Superior temporal gyrus (tissue), 1 donor: ENCODE measurements around the gene CHRND.

Experiments
- DNase-seq: peaks from one replicate; pipeline ENCODE4 v3.0.0-alpha.2; 2016; ENCODE audit errors: extremely low spot score

CHRND gene

DNA sequence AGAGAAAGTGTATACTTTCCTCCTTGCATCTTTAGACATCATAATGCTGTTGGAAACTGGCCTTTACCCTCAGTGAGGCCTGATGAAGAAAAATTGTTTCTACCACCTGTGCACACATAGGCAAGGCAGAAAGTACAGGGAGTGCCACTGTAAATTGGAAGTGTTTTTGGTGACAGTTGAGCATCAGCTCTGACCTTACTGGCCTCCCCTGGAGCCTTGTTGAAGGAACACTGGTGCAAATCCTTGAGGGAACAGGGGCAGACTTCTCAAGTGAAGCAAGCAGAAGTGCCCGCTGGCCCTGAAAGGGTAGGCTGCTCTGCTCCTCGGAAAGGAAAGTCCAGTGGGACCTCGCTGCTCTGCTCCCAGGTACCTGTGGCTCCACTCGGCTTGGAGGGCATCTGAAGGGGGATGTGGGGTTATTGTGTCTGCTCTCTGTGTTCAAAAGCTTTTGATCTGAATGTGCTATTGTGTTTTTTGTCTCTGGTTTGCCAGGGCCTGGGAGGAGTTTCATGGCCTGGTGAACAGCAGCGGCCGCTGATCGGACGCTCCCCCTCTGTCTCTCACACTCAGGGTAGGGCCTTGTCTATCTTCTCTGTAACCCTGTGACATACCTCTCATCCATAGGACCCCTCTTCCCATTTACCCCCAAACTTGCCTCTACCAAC lies 47.9 kb downstream of the CHRND start:
- peak; percentile 44 for DNase-seq

DNA sequence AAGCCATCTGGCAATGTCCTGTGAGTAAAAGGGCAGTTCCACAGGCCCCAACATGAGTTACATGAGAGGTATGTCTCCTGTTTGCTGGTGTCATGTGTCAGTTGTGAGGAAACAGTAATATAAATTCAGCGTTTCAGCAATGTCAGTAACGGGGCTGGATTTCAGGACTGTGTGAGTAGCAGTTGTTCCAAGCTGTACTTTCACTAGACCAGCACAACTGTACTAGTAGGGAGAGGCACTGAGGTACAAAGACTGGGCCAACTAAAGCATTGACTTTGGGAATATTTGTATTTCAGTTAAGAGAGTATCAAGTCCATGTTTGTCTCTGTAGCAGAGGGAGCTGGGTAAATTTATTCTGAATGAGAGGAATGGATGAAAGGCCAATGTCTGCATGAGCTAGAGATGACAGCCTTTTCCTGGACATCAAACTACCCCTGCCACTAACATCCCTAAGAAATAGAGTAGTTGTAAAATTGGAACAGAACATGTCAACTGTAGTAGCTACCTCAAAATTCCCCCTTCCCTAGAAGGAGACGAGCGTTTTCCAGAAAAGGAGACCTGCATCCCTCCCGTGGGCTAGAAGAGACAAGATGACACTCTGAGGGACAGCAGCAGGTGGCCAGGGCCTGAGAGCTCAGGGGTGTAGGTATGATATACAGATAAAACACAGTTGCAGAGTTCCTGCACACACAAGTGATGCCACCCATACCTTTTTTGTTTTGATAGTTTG lies 48.9 kb downstream of the CHRND start:
- no peak for DNase-seq

DNA sequence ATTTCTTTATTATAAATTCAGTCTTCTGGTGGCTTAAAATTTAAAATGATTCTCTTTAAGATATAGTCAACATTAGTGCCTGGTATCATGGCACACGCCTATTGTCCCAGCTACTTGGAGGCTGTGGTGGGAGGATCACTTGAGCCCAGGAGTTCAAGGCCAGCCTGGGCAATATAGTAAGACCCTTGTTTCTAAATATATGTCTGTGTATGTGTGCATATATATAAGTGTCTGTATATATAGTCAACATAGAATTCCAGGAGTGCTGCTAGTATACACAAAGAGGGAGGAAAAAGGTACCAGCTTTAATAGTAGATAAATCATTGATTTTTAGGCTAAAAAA lies 49.4 kb downstream of the CHRND start:
- DNase-seq, result no peak

DNA sequence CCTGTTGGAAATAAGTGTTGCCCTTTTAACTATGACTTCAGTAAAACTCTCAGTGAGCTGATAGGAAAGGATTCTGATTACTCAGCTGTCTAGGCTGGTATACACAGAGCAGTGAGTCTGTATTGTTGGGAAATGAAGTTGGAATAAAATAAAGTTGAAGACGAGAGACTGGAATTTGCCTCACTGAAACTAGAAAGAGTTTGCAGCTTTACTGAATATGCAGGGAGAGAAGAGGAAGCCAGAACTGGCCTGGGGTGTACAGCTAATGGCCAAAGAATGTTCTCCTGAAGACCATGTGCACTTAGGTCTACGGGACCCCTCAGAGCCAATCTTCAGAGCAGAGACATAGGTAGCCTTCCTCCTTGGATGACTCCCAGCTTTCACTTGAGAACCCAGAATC lies 51.0 kb downstream of the CHRND start:
- no peak for DNase-seq

DNA sequence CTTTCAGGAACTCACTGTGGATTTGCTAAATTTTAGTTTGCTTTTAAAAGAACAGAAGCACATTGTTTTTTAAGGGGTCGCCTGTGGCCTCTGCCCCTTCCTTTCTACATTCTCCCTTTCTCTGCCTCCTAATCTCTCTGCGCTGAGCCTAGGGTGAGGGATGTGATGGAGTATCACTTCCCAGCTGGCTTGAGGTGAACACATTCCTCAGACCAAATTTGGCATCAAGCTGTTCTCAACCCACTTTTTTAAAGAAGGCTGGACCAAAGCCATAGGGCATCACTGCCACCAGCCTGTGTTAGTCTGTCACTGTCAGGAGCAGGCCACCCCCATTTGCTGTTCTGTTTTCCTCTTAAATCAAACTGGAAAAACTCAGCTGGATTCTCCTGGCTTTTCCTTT lies 51.9 kb downstream of the CHRND start:
- DNase-seq, result no peak

DNA sequence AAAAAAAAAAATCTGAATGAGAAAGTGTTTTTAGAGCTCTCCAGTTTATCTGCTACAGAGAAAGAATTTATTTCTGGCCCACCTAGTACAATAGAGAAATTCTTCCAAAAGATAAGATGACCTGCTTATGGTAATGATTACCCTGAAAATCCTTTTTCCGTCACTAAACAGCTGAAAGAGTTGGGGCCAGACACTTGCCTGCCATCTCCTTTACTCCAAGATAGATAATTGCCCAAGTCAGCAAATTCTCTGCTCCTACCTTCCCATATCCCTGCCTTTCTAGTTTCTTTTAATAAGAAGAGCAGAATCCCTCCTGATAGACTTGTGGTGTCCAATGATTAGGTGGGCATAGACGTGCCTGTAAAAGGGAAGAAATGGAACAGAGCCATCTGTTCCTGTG lies 52.7 kb downstream of the CHRND start:
- no peak for DNase-seq

DNA sequence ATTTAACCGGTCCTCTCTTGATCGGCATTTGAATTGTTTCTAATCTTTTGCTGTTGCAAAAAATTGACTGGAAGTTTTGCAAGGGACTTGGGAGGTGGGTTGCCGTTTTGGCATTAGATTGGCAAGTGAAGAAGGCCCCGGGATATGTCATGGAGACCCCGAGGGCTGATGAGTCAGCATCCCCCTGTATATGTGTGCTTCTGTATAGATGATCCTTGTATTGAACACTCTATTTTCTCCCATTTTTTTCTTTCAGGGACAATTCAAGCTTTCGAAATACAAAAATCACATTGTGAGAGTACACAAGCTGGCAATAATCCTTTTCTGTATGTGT lies 54.7 kb downstream of the CHRND start:
- no peak for DNase-seq

DNA sequence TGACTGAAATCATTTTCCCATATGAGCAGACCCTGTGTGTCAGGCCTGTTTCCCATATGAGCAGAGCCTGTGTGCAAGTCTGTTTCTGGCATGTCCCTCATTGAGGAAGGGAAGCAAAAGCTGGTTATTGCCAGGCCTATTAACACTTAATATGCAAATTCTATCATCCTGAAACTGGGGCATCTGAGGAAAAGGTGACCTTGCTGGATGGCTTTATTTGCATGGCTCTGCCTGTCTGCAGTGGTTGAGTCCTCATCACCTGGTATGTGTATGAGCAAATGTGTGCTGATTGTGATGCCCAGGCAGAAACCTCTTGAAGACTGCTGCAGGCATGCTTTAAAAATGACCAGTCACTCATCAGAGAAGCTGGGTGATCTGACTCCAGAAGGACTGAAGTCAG lies 55.8 kb downstream of the CHRND start:
- no peak for DNase-seq

DNA sequence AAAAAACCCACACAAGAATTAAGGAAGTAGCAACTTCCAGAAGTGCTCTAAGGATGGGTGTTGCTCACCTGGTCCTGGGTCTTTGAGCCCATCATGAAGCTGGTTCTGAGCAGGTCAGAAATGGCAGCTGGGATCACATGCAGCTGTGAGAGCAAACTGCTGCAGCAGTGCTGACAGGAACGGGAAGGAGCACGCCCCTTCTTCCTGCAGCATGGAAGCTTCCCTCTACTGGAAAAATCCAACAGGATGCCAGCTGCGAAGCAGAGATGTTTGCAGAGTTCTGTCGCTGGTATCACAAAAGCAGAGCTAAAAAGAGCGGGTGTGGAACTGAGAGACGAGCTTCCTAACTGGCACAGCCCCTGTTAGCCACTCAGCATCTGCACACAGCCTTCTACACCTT lies 58.3 kb downstream of the CHRND start:
- DNase-seq, result no peak
